HL-60 (cell line): ENCODE results near the gene TTC28.

Experiments
- GABPA ChIP-seq: IDR thresholded peaks from 2 replicates; pipeline ENCODE4 v1.6.1; 2012; ENCODE audit warnings: low read depth
- POLR2AphosphoS5 ChIP-seq: IDR thresholded peaks from 2 replicates; pipeline ENCODE4 v1.6.1; 2012; ENCODE audit warnings: low read depth
- SPI1 ChIP-seq: IDR thresholded peaks from 2 replicates; pipeline ENCODE4 v1.6.1; 2012; ENCODE audit warnings: low read depth, mild to moderate bottlenecking, borderline replicate concordance
- TF ChIP-seq, protein P1 (sequence below): IDR thresholded peaks from one replicate; pipeline ENCODE4 v1.5.1; 2011; ENCODE audit warnings: low read length, control low read depth, inconsistent platforms; ENCODE audit not compliant: insufficient read depth
- TF ChIP-seq, protein P2 (sequence below): IDR thresholded peaks from 2 replicates; pipeline ENCODE4 v1.6.1; 2012; ENCODE audit warnings: low read depth; ENCODE audit not compliant: insufficient replicate concordance

DNA sequence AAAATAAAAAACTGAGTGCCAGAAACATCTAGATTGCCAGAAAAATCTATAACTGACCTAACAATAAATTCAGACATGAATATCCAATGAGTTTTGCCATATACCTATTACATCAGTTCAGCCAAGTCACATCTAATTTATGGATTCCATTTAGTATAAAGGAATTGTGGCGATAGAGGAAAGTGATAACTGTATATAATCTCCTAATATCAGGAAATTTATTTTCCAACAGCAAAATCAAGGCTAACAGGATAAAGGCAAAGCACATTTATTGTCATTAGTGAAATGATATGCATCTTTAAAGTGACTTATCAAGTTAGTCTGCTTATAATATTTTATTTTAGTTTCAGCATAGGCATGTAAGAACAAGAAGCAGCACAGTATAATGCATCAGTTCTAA is 462.4 kb downstream of the TTC28 start:
- TF ChIP-seq POLR2AphosphoS5 (no peak), GABPA (no peak), SPI1 (no peak)
- TF ChIP-seq, protein P1, sequence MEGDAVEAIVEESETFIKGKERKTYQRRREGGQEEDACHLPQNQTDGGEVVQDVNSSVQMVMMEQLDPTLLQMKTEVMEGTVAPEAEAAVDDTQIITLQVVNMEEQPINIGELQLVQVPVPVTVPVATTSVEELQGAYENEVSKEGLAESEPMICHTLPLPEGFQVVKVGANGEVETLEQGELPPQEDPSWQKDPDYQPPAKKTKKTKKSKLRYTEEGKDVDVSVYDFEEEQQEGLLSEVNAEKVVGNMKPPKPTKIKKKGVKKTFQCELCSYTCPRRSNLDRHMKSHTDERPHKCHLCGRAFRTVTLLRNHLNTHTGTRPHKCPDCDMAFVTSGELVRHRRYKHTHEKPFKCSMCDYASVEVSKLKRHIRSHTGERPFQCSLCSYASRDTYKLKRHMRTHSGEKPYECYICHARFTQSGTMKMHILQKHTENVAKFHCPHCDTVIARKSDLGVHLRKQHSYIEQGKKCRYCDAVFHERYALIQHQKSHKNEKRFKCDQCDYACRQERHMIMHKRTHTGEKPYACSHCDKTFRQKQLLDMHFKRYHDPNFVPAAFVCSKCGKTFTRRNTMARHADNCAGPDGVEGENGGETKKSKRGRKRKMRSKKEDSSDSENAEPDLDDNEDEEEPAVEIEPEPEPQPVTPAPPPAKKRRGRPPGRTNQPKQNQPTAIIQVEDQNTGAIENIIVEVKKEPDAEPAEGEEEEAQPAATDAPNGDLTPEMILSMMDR = no peak
- TF ChIP-seq, protein P2, sequence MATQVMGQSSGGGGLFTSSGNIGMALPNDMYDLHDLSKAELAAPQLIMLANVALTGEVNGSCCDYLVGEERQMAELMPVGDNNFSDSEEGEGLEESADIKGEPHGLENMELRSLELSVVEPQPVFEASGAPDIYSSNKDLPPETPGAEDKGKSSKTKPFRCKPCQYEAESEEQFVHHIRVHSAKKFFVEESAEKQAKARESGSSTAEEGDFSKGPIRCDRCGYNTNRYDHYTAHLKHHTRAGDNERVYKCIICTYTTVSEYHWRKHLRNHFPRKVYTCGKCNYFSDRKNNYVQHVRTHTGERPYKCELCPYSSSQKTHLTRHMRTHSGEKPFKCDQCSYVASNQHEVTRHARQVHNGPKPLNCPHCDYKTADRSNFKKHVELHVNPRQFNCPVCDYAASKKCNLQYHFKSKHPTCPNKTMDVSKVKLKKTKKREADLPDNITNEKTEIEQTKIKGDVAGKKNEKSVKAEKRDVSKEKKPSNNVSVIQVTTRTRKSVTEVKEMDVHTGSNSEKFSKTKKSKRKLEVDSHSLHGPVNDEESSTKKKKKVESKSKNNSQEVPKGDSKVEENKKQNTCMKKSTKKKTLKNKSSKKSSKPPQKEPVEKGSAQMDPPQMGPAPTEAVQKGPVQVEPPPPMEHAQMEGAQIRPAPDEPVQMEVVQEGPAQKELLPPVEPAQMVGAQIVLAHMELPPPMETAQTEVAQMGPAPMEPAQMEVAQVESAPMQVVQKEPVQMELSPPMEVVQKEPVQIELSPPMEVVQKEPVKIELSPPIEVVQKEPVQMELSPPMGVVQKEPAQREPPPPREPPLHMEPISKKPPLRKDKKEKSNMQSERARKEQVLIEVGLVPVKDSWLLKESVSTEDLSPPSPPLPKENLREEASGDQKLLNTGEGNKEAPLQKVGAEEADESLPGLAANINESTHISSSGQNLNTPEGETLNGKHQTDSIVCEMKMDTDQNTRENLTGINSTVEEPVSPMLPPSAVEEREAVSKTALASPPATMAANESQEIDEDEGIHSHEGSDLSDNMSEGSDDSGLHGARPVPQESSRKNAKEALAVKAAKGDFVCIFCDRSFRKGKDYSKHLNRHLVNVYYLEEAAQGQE = no peak
